RPMI8226 (cell line): Measurements from ENCODE around the gene WDFY2.

Experiments
- DNase-seq: peaks from one replicate; pipeline ENCODE4 v3.0.0-alpha.2; 2015

Gene WDFY2

GRCh38 chr13:51777921-51778320 lies 193.7 kb downstream of the WDFY2 start:
- no peak for DNase-seq

DNA sequence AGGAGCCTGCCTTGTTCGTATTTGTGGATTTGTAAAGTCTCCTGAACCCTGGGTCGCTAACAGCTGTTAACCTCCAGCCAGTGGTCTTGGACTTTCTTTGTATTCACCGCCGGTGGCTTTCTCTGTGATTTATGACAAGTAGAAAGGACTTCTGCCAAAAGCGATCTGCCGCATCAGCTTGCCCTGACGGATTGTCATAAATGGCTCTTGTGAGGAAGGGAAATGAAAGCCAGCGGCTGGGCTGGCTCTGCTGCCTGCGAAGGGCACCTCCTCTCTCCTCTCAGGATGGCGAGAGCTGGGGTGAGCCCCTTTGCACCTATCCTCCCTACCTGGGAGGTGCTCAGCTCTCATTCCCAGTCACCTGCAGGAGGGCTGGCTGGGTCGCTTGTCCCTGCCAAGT lies 194.1 kb downstream of the WDFY2 start:
- DNase-seq = no peak

DNA sequence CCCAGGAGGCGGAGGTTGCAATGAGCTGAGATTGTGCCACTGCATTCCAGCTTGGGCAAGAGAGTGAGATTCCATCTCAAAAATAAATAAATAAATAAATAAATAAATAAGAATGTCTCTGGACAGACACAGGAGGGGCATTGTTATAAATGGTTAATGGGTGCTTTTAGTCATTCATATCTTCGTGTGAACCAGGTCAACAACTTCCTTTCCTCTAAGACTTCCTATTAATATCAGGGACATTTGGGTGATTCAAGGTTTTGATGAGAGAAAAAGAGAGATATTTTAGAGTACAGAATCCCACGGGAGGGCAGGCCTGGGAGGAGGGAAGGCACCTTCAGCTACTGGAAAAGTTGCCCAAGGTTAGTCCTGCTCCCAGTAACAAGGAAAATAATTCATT lies 195.8 kb downstream of the WDFY2 start:
- no peak for DNase-seq

DNA sequence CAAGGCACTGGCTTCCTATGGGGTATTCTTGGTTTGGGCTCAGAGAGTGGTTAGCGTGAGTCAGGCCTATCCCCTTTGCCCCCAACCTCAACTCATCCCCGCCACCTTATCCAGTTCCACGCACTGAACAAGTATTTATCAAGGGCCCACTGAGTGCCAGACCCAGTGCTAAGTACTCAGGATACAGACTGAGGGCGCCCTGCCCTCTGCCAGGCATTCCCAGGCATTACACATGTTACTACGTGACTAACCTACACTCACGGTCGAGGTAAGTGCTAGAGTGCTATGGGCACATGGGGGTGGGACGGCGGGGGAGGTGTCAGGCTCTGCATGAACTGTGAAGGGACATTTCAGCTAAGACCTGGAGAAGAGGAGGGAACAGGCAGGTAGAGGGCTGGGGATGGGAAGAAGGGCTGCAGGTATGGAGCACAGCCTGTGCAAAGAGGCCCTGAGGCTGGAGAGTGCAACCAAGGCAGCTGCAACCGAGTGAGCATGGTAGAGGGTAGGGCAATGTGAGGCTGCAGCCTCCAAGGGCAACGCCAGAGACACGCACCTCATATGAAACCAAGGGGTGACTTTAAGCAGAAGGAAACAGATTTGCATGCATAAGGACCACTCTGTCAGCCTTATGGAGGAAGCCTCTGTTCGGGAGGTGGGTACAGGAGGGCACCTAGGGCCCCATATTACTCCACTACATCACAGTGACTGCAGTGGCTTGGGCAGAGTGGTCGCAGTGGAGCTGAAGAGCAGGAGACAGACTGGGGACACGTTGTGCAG lies 197.2 kb downstream of the WDFY2 start:
- DNase-seq = peak; percentile 18

DNA sequence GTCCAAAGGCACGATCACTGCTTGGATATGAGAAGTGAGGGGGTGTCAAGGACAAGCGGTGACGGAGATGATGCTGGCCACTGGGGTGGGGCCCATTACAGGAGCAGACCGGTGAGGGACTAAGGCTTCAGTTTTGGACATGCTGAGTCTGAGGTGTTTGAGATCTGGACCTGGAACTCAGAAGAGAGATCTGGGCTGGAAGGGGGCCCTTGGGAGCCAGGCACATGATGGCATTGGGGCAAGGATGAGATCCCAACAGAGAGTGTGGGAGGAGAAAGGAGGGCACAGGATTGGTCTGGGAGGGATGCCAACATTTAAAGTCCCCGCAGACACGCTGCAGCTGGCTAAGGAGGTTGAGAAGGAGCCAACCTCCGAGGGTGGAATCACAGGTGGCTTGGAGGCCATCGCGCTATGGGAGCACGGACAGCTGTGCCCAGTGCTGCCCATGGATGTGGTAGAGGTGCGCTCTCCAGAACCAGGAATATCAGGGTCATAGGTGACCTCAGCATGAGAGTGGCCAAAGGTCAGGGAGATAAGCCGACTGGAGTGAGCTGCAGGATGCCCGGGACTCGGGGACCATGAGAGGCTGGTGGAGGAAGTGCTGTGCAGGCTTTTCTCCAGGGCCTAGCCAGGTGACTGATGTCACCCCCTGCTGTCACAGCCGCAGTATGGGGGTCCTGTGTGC lies 197.9 kb downstream of the WDFY2 start:
- no peak for DNase-seq

DNA sequence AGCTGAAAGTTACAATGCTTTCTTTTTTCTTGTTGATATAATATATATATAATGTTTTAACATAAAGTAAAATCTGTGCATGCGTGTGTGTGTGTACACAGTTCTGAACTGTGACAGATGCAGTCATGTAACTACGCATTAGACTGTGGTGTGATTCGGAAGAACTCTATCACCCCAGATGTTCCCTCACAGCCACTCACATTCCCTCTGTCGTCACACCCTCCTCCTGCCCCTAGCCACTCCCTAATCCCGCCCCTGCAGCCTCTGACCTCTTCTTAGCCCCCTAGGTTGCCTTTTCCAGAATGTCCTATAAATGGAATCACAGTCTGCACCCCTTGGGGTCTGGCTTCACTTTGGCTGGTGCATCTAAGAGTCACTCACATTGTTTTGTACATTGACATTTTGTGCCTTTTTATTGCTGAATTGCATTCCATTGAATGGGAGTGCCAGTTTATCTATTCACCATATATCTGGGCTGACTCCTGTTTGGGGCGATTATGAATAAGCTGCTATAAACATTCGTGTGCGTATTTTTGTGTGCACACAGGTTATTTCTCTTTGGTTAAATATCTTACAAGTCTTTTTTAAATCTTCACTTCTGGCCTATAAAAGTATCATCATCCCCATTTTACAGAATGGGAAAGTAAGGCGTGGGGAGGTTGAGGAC lies 199.3 kb downstream of the WDFY2 start:
- DNase-seq = no peak

DNA sequence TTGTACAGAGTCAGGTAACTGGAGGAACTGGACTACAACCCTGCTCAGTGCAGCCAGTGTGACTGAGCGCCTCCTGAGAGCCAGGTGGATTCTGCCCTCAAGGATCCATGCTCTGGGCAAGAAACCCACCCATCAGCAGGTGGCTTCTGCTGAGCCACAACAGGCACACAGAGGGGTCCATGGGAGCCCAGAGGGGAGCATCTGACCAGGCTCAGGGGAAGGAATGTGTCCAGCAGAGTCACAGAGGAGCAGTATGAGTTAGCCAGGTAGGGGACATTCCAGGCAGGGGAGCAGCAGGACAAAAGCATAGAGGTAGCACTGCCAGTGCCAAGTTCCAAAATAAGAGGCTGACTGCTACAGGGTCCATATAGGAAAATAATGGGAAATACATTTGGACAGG lies 199.8 kb downstream of the WDFY2 start:
- DNase-seq = no peak

DNA sequence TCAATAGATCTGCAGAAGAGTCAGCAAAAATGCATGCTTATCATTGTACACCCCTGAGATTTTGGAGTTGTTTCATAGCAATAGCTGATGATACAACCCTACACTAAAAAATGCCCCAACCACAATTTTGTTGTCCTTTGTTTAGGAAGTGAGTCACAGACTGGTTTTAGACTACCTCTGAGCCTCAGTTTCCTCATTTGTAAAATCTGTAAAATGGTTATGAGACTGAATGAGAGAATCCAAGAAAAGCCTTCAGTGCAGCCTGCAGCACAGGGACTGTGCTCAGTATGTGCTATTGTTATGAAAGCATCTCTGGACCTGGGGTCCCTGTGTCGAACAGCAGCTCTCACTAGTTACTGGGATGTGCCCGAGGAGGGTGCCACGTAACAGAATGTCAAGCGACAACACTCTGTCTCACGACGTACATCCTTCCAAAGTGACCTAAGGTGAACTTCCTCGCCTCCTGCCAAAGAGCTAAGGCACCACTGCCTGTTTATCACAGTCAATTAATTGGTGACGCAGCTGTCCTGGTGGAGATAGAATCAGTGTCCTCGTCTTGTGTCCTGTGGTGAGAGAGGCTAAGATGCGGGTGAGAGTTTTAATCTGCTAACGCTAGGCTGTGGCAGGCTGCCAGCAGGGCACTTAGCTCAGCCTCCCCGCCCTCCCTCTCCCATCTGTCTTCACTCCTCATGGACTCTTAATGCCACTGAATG lies 201.6 kb downstream of the WDFY2 start:
- DNase-seq = peak; percentile 11

DNA sequence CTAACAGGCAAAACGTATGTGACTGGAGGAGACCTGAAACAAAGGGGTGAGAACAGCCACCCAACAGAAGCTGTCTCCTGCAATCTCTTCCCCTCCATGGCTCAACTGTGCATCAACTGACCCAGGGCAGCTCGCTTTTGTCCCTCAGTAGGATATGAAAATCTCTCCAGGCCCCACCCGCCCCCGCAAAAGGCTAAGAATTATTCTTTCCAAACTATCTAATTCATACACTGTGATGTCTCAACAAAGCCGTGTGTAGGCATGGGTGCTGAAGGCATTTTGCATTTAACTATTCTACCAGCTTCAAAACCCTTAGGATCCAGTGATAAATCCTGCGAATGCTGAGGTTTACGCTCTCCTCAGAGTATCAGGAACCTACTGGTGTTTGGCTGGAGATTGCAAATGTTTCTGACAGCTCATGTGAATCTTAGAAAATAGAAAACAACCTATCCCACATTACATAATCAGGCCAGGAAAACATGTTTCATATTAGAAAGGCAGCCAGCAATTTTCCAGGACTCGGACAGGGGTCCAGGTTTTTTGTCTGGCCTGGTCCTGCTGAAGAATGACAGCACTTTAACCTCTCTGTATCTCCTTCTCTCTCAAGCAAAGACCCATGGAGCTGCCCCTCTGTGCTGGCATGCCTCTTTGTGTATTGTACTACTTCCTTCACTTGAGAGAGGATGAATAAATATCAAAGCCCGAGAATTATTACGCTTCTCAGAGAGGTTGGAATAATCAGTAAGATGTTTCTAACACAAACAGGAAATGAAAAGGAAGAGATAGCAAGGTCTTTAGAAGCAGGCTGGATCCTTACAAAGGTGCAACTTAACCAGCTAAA lies 202.4 kb downstream of the WDFY2 start:
- DNase-seq = no peak

GRCh38 chr13:51793570-51794271 lies 209.5 kb downstream of the WDFY2 start:
- peak; percentile 56 for DNase-seq

DNA sequence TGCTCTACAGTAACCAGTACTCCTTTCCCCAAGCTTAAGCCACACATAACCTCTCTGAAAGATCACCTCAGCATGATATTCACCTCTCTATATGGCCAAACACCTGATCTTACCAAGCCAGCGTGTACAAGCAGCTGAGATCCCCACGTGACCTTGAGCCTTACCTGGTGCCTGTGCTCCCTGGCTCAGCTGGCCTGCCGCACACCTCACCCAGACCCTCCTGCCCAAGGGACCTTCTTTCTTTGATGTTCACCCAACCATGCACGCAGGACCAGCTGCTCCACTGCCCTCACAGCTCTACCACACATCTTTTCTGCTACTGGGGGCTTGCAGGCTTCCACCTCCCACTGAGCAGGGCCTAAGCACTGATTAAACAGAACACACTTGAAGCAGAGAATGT lies 210.7 kb downstream of the WDFY2 start:
- no peak for DNase-seq

DNA sequence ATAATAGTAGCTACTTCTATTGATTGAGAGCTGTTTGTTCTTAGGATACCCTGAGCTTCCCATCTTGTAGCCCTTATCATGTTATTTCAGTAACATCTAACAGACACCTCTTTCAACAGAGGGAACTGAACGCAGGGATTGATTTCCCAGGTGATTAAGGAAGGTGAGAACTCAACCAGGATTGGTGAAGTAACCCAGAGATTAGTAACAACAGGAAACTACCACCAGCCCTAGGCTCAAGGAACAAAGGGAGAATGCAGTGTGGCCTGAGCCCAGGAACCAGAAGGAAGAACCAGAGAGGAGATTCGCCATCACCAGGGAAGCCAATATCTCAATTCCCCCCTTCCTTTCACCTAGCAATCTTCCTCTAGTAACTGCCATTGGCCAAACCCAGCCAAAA lies 211.2 kb downstream of the WDFY2 start:
- no peak for DNase-seq

GRCh38 chr13:51796546-51796945 lies 212.3 kb downstream of the WDFY2 start:
- no peak for DNase-seq

- peak; percentile 63 for DNase-seq
Observed at GRCh38 chr13:51797664-51798488, 213.6 kb downstream of the WDFY2 start.

GRCh38 chr13:51799261-51799660 lies 215.0 kb downstream of the WDFY2 start:
- DNase-seq = no peak

DNA sequence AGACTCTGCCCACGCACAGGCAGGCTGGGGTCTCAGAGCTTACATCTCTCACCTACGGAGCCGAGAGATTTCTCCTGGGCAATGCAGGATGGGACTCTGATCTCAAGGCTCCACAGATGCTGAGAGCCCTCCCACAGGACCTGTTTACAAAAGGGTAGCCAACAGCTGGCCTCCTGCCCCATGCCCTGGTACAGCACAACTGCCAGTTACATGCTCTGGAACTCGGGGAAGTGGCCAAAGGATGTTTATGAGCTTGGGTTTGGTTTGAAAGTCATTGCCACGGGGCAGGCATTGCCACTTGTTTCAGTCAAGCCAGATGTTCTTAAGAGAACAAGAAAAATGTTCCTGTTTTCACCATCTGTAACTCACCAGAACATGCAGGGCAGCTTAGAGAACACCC lies 216.2 kb downstream of the WDFY2 start:
- peak; percentile 16 for DNase-seq

- DNase-seq = no peak
Observed at GRCh38 chr13:51801631-51802099, 217.4 kb downstream of the WDFY2 start.

DNA sequence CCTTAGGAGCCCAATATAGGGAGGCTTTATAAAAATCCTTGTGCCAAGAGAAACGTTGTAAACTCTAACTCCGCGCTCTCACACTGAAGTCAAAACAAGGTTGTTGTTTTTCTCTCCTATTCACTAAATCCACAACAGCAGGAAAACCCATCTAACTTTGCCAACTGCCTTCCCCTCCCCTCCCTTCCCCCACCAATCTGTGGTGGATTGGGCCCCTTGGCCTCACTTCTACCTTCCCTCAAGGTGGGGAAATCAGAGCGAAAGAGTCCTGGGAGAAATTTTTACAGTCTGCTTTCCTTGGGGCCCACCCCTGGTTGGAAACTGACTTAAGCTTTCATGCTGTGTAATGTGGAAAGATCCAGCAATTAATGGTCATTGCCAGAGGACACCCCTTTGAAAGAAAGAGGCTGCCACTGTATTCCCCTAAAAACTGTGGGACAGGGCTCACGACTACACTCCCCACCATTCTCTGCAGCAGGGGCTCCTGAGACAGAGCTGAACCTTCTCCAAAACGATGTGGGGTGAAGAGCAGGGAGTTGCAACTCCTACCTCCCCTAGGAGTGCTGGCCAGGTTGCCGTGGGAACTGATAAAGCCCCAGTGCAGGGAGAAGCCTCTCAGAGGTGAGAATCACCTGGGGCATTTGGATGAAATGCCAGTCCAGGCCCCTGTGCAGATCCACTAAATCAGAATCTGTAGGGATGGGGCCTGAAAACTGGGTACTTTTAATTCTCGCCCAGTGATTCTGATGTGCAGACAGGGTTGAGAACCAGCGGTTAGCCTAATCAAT lies 218.6 kb downstream of the WDFY2 start:
- peak; percentile 9 for DNase-seq

DNA sequence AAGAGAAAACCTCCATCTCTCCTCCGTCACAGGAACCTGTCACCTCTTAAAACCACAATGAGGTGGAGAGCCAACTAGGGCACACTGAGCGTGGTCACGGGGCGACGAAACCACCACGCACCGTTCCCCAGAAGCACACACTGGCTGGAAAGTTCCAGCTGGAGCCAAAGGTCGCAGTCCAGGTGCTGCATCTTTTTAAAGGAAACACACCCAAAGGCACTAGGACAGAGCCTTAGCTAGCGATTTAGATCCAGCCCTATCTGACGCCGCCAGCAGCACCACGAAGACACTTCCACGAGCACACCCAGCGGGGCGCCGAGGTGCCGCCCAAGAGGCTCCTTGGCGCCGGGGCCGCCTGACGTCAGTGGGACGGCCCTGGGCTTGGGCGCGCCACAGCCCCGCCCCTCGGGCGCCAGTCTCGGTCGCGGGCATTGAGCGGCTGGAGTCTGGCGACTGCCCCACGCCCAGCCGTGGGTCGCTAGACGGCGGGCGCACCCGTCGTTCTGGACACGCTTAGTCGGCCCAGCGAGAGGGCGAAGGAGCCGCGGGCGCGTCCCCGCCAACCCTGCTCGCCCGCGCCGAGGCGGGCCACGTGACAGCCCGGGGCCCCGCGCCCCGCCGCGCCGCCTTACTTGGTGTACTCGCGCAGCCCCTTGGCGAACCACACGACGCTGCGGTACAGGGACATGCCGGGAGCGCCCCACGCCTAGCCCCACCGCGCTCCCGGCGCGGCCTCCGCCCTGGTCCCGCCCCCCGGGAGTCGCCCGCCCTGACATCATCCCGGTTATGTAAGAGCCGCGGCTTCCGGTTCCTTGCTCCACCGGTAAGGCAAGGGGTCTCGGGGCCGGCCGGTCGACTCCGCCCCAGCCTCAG lies 219.4 kb downstream of the WDFY2 start, which contains the start of gene DHRS12:
Gene DHRS12 (minus strand): TSS at position 742 of the 873 bp plus-strand sequence. CDS start 4,504 bp downstream, outside the sequence.
- DNase-seq = peak; percentile 90
